HG02973 (cell line): ENCODE measurements around the gene OR52N5.
A peak's percentile ranks its signal among the peaks of the same experiment; 100 is the strongest.

Experiments
- ATAC-seq: cut with Tn5 transposase; IDR thresholded peaks from one replicate; pipeline ENCODE4 v1.9.1; 2021; ENCODE audit warnings: moderate library complexity; ENCODE audit not compliant: unreplicated experiment

The OR52N5 gene

DNA sequence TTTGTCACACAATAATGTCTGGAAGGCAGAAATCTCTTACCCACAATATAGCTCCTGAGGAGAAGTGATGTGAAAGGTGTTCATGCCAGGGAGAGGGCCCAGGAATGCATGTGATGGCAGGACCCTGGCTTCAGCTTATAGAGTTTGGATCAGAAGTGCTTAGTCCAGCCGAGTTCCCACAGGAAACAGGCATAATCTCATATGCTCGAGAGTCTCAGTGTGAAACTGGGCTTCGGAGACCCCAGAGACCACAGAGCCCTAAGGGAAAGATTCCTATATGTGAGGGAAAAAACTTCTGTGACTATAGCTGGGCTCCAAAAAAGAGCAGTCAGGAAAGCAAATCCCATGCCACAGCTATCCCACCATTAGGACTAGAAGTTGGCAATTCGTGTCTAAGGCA is at the start of gene OR52N5:
TSS of gene OR52N5 (minus strand) at position 101 of the 400 bp plus-strand sequence. CDS start 4,721 bp downstream, outside the sequence.
- ATAC-seq: no peak

DNA sequence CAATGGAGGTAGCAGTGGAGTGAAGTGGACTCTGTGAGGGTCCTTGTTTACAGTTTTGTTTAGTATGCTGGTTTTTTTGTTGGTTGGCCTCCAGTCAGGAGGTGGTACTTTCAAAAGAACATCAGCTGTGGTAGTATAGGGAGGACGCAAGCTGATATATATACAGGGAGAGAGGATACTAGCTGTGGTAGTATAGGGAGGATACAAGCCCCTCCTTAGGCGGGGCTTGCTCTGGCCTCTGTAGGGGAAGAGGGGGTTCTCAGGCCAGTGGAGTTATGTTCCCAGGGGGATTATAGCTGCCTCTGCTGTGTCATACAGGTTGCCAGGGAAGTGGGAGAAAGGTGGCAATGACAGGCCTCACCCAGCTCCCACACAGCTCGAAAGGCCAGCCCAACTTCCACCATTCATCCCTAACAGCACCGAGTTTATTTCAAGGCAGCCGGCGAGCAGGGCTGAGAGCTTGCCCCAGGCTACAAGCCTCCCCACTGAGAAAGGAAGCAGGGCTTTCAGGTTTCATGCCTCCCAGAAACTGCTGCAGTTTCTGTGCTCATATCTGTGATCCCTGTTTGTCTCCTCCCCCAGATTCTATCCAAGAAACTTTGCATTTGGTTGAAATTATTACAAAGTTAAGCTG is 48.2 kb upstream of the OR52N5 start:
- no peak for ATAC-seq

DNA sequence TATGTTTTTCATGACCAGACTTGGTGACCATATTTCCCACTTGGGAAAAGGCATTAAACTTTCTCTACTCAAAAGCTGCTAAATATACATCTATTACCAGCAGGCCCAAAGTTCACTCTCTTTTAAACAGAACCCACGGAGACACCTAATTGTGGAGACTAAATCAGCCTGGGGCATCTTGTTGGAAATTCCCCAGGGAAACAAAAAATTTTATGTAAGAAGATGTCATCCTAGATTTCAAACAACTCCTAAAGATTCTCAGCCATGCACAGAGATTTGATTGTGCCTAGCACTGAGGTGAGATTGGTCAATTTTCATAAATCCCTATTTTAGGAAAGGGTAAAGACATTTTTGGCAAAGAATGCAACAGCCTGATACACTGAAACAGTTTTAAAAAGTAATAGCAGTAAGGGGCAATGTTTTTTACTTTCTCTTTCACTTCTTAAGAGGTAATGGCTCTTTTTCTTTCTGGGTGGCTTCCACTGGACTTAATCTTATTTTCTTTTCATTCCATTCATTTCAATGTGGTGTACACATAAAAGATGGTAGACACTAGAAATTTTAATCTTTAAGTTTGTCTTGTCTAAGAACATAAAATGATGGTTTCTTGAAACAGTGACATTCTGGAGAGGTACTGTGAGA is 35.2 kb upstream of the OR52N5 start:
- peak; percentile 53 for ATAC-seq

DNA sequence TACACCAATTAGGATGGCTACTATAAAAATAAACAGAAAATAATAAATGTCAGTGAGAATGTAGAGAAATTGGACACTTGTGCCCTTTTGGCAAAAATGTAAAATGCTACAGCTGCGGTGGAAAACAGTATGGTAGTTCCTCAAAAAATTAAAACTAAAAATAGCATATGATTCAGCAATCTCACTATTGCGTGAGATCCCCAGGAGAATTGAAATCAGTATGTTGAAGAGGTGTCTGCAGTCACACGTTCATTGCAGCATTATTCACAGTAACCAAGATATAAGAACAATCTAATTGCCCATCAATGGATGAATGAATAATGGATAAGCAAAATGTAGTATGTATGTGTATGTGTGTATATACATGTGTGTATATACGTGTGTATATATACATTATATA is 32.4 kb upstream of the OR52N5 start:
- ATAC-seq: no peak

DNA sequence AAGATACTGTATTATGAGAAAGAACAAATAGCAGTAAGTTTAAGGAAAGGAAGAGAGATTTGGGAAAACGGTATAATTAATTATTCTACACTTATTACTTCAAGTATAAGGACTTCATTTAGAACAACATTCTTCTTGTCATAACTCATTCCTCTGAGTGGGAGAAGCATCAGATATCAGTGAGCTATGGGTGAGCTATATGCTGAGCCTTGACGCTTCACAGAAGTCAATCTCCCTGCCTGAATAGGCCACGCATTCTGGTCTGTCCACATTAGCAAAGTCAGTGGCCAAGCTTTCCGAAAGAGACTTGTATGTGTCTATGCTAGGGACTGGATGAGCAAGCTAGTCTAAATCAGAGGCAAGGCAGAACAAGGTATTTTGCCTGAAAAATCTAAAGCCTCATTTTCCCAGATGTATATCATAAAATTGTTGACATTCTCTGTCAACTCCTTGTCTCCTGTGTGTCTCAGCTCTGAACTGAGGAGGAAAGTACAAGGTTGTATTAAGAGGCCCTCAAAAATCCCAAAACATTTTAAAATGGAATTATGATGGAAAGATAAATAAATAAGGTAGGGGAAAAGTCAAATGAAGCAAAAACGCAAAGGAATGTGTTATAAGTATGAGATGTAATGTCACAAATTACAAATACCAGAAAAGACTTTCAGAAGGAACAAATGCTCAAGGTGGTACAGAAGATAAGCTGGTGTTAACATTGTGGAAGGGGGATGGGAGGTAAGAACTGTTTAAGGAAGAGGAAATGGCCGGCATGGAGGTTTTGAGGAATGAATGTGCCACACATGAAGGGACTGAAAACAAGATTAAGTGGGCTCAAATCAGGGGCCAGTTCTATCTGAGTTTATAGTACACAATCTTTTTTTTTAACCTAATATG is 27.0 kb upstream of the OR52N5 start:
- ATAC-seq: no peak

DNA sequence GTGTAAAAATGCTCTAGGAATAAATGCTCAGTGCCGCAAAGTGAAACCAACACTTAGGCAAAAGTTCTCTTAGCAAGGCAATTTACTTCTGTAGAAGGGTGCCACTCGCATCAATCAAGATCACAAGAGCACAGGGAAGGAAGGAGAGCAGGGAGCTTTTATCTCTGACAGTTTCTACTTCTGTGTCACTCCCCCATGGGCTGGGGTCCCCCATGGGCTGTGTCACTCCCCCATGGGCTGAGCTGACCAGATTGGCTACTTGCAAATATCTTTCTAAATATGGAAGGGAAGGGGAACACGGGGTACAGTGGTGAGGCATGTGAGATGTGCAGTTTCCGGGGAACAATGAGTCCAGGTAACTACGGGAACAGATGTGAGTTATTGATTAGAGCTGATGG is 26.0 kb upstream of the OR52N5 start:
- no peak for ATAC-seq

DNA sequence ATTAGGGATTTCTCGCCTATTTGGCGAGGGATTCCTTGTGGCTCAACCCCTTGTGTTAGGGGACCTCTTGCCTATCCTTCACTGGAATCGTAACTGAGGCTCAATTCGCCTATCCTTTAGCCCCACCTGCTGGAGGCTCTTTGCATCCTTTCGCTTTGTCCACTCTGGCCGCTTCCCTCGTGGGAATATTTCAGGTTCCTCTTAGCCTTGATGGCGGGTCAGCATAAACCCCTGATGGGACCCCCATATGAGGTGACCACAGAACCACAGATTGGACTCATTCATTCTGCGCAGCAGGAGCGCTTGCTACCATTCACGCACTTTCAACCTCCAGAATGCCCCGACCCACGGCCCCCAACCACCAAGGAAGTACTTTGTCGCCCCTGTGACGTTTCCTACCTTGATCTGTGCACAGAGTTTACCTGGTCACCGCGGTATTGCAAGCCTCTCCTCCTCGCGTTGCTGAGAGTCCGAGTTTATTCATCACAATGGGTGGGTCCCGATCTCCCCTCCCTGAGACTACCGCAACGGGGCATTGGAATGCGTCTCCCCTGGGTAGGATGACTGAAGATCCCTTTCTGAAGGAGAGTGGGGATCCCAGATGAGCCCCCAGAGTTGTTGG is 25.5 kb upstream of the OR52N5 start, which contains the start of gene OR52N2:
TSS of gene OR52N2 (plus strand) at position 425 of the 622 bp plus-strand sequence. CDS start 11,412 bp downstream, outside the sequence.
- peak; percentile 93 for ATAC-seq

DNA sequence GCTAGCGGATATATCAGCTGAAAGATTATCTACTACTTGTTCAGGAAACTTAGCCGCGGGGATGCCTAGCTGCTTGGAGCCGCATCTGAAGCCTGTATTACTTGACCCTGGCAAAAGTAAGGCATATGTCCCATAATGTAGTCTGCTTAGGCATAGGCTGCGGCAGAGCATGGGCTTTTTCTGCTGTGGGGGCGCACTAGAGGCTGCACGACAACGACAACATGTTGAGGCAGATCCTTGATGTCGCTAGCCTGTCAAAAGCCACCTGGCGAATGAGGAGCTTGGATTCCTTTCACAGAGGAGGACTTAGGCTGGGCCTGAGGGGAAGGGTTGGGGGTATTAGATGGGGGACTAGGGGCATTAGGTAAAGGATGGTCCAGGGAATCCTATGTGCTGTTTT is 24.4 kb upstream of the OR52N5 start:
- ATAC-seq: no peak

DNA sequence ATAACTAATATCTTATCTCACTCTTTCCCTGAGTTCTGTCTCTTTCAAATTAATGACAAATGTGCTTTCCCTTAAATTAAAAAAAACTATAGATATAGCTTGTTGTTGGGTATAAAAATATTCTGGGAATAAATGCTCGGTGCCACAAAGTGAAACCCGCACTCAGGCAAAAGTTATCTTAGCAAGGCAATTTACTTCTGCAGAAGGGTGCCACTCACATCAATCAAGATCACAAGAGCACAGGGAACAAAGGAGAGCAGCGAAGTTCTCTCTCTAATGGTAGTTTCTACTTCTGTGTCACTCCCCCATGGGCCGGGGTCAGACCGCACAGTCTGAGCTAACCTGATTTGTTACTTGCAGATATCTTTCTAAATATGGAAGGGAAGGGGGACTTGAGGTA is 20.8 kb upstream of the OR52N5 start:
- ATAC-seq: no peak

DNA sequence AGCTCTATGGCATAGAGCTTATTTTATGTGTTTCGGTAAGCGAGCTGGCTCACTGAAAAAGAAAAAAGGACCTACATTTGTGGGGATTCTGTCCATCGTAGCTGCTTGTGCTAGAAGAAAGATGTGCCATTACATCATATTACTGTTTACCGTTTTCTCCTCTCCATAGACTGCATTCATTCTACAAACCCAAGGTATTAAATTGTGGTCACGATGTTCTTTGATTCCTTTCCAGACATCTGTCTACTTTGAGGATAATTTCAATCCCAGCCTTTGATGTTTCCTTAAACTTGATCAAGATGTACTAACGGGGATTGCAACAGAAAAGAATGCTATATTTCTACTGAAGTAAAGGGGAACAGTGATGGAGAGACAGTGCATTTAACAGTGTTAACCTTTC is 13.4 kb upstream of the OR52N5 start:
- no peak for ATAC-seq

DNA sequence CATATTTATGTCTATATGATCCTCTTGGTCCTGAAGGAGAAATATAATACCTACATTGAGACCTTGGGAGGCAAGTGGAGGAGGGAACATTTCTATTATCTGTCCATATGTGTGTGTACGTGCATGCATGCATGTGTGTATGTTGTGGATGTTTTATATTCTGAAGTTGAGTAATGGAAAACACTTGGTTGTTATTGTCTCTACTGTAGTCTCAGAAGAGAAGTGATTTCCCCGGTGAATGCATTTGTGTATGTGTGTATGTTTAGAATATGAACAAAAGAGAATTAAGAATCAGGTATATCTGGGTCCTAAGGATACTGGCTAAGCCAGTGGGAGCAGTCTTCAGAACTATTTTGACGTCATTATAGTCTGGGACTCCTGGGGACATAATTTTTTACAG is 8.0 kb upstream of the OR52N5 start, which contains the start of gene OR52N1:
TSS of gene OR52N1 (minus strand) at position 101 of the 400 bp plus-strand sequence. CDS start 2,449 bp downstream, outside the sequence.
- ATAC-seq: no peak

DNA sequence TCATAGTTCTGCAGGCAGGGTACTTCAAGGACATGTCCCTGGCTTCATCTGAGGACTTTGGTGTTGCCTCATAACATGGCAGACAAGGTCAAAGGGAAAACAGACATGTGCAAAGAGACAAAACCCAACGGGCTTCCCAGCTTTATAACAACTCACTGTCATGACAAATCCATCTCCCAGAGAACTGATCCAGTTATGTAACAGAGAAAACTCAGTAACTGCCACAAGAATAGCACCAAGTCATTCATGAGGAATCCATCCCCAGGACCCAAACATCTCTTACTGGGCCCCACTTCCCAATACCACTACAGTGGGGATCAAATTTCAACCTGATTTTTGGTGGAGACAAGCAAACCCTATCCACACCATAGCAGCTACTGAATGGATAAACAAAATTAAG is 16.1 kb downstream of the OR52N5 start:
- no peak for ATAC-seq

DNA sequence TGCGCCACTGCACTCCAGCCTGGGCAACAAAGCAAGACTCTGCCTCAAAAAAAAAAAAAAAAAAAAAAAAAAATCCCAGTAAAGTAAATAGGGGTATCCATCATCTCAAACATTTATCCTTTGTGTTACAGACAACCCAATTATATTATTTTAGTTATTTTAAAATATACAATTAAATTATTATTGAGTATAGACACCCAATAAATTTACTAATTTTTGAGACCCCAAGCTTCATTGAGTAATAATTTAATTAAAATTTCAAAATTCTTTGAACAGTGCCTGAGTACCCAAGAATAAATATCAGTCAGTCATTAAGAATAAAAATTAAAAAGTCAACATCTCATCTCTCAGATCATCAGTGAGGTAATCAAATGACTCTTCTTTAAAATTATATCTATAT is 29.2 kb downstream of the OR52N5 start, which contains the start of gene OR52N4:
TSS of gene OR52N4 (plus strand) at position 301 of the 400 bp plus-strand sequence. CDS start 498 bp downstream, outside the sequence.
- ATAC-seq: no peak

DNA sequence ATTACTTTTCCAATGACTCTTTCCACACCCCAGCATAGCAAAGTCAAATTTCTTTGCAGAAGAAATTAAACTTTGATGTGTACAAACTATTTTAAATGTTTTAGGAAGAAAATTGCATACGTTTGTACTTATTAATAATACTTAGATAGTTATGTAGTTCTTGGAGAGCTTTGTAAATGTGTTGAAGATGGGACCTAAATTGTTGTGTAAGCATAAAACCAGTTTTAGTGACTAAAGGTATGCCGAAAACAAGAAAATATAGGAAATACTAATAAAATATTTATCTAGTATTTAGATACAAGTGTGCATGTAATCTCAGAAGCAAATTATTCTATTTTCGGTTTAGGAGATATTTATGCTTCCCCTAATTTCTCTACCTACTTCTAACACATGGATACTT is 33.3 kb downstream of the OR52N5 start:
- ATAC-seq: no peak

DNA sequence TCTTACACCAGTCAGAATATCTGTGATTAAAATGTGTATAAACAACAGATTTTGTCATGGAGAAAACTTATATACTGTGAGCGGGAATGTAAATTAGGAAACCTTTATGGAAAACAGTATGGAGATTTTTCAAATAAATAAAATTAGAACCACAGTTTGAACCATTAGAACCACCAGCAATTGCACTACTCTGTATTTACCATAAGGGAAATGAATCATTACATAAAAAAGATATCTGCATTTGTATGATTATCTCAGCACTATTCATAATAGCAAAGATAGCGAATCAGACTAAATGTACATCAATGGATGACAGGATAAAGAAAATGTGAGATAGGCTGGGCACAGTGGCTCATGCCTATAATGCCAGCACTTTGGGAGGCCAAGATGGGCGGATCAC is 36.5 kb downstream of the OR52N5 start:
- ATAC-seq: no peak

DNA sequence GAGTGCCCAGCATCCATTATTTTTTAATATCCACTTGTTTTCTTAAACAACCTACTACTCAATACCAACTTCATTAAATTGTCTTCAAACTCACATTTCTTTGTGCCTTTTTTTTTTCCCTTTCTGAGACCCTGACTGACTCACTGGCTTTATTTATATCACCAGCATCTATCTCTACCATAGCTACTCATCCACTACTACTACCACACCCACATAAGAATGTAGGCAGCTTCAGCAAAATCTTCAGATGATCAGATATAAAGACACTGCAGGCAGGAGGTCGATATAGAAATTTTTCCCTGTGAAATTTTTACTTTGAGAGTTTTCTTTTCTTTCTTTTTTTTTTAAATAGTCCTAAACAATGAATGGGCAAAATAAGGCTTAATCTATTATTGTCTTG is 44.7 kb downstream of the OR52N5 start:
- ATAC-seq: no peak

DNA sequence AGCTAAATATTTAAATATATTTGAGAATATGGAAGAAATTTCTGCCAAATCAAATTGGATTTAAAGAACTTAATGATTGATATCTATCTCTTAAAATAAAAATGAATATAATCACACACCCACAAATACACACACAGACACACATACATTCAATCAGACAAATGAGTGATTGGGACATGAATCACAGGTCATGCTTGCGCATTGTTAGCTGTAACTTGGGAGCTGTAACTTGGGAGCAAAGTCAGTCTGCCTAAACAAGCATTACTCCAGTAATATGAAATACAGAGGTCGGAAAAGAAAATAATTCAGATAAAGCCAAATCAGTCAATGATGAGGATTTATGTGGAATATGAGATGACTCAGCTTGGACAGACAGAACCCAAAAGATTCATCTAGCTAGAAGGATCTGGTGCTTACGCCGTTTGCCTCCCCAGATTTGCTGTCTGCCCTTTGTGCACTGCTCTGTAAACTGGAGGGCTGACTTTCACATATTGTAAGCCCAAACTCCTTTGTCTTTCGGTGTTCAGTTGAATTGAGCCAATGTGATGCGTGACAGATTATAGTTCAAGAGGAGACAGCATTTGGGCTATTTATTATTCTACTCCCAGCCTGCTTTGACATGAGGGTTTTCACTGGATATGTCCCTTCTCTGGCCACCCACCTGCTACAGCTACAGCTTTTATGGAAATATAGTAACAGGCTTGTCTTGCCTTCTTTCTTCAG is 45.3 kb downstream of the OR52N5 start:
- no peak for ATAC-seq

DNA sequence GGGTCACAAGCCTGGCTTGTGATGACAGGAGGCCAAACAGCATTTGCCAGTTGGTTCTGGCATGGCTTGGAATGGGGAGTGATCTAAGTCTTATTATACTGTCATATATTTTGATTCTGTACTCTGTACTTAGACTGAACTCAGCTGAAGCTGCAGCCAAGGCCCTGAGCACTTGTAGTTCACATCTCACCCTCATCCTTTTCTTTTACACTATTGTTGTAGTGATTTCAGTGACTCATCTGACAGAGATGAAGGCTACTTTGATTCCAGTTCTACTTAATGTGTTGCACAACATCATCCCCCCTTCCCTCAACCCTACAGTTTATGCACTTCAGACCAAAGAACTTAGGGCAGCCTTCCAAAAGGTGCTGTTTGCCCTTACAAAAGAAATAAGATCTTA is 46.1 kb downstream of the OR52N5 start:
- no peak for ATAC-seq

DNA sequence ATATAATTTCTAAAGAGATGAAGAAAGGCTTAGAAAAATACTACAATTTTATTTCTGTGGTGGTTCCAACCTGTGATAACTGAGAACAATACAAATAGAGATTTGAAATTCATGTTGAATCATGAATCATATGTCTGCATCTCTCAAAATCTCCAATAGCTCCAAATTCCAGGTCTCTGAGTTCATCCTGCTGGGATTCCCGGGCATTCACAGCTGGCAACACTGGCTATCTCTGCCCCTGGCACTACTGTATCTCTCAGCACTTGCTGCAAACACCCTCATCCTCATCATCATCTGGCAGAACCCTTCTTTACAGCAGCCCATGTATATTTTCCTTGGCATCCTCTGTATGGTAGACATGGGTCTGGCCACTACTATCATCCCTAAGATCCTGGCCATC is 46.8 kb downstream of the OR52N5 start, which contains the start of gene OR56B1:
TSS of gene OR56B1 (plus strand) at position 53 of the 400 bp plus-strand sequence. CDS start at position 122, 69 bp downstream.
- no peak for ATAC-seq

DNA sequence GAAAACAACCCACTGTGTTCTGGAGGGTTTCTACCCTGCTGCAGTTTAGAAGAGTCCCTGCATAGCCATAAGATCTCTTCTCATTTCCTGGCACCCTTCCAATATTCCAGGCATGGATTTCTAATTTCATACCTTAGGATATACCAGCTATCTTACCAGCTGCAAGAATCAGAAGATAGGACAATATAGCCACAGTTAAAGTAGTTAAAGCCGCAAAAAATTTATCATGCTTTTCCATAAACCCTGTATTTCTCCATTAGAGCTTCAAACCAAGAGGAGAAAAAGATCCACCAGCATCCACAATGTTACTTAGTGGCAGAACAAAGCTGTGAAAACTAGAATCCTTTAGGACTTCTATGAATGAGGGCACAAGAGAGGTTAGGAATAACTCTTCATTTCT is 55.5 kb downstream of the OR52N5 start:
- no peak for ATAC-seq
